ENCODE data around the gene SLC22A15. TPM values are rescaled to one million over a fixed set of nuclear protein-coding genes. Genes with fewer than 3 reads are reported as not detected.
A peak's percentile ranks its signal among the peaks of the same experiment; 100 is the strongest.

Gene SLC22A15
- total and polyA plus RNA-seq, 10 of the 15 experiments (the other 5 are each of a cell fraction or from before 2014, with no cell fraction given) = 0.05 to 2.8 (median 0.13) TPM; not detected in 1

- Histone ChIP-seq H3K79me2 (ENCODE audit: control insufficient read depth, insufficient read depth, low read length) (no peaks in the 10 kb centered on the region), H3K4me3 (peak overlapping the region; percentile 66), H3K4me2 (ENCODE audit: control insufficient read depth, insufficient read depth) (peak overlapping the region; percentile 67), H3K27ac (ENCODE audit: control insufficient read depth, insufficient read depth) (no peak overlapping the region), H3K36me3 (ENCODE audit: control insufficient read depth in 2 of 2, insufficient read depth in 2 of 2, low read length in 1 of 2) (no peaks in the 10 kb centered on the region), H3K4me1 (ENCODE audit: control insufficient read depth, insufficient read depth, low read length) (no peaks in the 10 kb centered on the region), H3K27me3 (replicated peaks in 1 of 2; ENCODE audit: control insufficient read depth in 2 of 2, insufficient read depth in 2 of 2, low read length in 1 of 2) (no peaks in the 10 kb centered on the region), H3K9ac (ENCODE audit: control insufficient read depth, insufficient read depth, low read length) (peak overlapping the region; percentile 14; the same call in 1 of the 2 replicates), H2AFZ (ENCODE audit: control insufficient read depth, low read depth, low read length) (peak overlapping the region; percentile 63), H4K20me1 (ENCODE audit: control insufficient read depth, insufficient read depth) (no peaks in the 10 kb centered on the region), H3K9me3 (replicated peaks; ENCODE audit: control insufficient read depth, insufficient read depth, low read length) (no peaks in the 10 kb centered on the region)
- no peak for ATAC-seq
- POLR2A ChIA-PET = no interaction called here
- no peak for DNase-seq (ENCODE audit: low read depth, low spot score)
- RAD21 ChIA-PET (ENCODE audit: unreplicated experiment) = no interaction called here
- SMC1A ChIA-PET (ENCODE audit: uncharacterized antibody, unreplicated experiment) = interaction anchor here (0.8 to 1.8 kb wide), 3 partner anchors 43 to 168 kb away, joined by 3 to 5 read pairs (median 3); no protein-coding TSS in a partner anchor
- CTCF ChIA-PET = no interaction called here
- in situ Hi-C loops (cut with MboI) = no loop called here
- intact Hi-C loops (cut with micrococcal nuclease; ENCODE audit: unreplicated experiment) = no loop called here
- peak; percentile 18 for FAIRE-seq
- TF ChIP-seq, protein P1, sequence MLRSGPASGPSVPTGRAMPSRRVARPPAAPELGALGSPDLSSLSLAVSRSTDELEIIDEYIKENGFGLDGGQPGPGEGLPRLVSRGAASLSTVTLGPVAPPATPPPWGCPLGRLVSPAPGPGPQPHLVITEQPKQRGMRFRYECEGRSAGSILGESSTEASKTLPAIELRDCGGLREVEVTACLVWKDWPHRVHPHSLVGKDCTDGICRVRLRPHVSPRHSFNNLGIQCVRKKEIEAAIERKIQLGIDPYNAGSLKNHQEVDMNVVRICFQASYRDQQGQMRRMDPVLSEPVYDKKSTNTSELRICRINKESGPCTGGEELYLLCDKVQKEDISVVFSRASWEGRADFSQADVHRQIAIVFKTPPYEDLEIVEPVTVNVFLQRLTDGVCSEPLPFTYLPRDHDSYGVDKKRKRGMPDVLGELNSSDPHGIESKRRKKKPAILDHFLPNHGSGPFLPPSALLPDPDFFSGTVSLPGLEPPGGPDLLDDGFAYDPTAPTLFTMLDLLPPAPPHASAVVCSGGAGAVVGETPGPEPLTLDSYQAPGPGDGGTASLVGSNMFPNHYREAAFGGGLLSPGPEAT (IDR thresholded peaks at IDR 0.05; ENCODE audit: low read depth) = no peak
- TF ChIP-seq YY1 (IDR thresholded peaks at IDR 0.05; ENCODE audit: low read depth, low read length) (no peak; the same call in 1 of the 2 replicates), ATF7 (IDR thresholded peaks at IDR 0.05; ENCODE audit: low read depth) (no peak), RAD51 (IDR thresholded peaks at IDR 0.05) (no peak), CHD1 (IDR thresholded peaks at IDR 0.05; ENCODE audit: low read depth, low read length) (no peak), TCF12 (IDR thresholded peaks at IDR 0.05; ENCODE audit: low read depth, low read length) (no peak), GABPA (IDR thresholded peaks at IDR 0.05; ENCODE audit: low read depth) (no peak), NFYA (IDR thresholded peaks at IDR 0.05; ENCODE audit: borderline replicate concordance, low read depth, low read length) (no peak), JUND (IDR thresholded peaks at IDR 0.05; ENCODE audit: low read depth, low read length) (no peak), USF1 (IDR thresholded peaks at IDR 0.05; ENCODE audit: borderline replicate concordance, extremely low read length, insufficient read depth, low read depth, low read length) (no peak), HDAC2 (IDR thresholded peaks at IDR 0.05) (no peak), BRCA1 (IDR thresholded peaks at IDR 0.05; ENCODE audit: low read depth, low read length) (no peak), ZZZ3 (IDR thresholded peaks at IDR 0.05; ENCODE audit: control insufficient read depth, insufficient read length, low read depth) (no peak), TBL1XR1 (IDR thresholded peaks at IDR 0.05; ENCODE audit: low read depth, low read length) (no peak)
- BruUV-seq (replicated peaks) = no TSS peak
- WGBS (ENCODE audit: insufficient coverage, insufficient replicate concordance, low lambda C conversion rate, missing lambda C conversion rate) = 39% methylated on average over 11 of the region's 11 CpGs
These were observed 698 bp upstream of the SLC22A15 start for GRCh38 chr1:115975569-115976061.

Measured in GM12878 (cell line).